IMR-90 (cell line): Measurements from ENCODE around the gene INTS11. TPM values are rescaled to one million over a fixed set of nuclear protein-coding genes. Genes with fewer than 3 reads are reported as not detected.
A peak's percentile ranks its signal among the peaks of the same experiment; 100 is the strongest.

Experiments
- ATAC-seq: fragments of 200-7000 bp; cut with Tn5 transposase; 2 replicates; pipeline ENCODE4 v1.9.1; 2020; ENCODE audit warnings: low read depth, mild to moderate bottlenecking, moderate library complexity
- BruUV-seq: library from RNA; stranded (reverse); fragments of 400-500 nt; replicated peaks from 2 replicates; lab custom pipeline; 2021; lab: Mats Ljungman, UMichigan
- CTCF ChIA-PET: fragments of 300-600 bp; formaldehyde crosslinking; extraction: SDS; loops from one replicate; lab custom pipeline; 2021; ENCODE audit warnings: antibody characterized with exemption; lab: Yijun Ruan, JAX
- POLR2A ChIA-PET: fragments of 300-600 bp; sonication (Branson Sonifier 250); formaldehyde crosslinking; loops from one replicate; lab custom pipeline; 2022; ENCODE audit warnings: antibody characterized with exemption; ENCODE audit not compliant: unreplicated experiment; lab: Charles Lee
- DNase-seq: peaks from one replicate; pipeline ENCODE4 v3.0.0; 2013
- H2AFZ ChIP-seq: replicated peaks from 2 replicates; pipeline ENCODE3; 2013; ENCODE audit warnings: low read length, mild to moderate bottlenecking; ENCODE audit not compliant: poor library complexity
- H2AK5ac ChIP-seq: 2 replicates; pipeline ENCODE4 v1.6.1; 2013; ENCODE audit warnings: low read depth, low read length, inconsistent platforms
- H2AK9ac ChIP-seq: replicated peaks from 2 replicates; pipeline ENCODE3; 2013; ENCODE audit warnings: mild to moderate bottlenecking, low read depth, low read length, moderate library complexity; ENCODE audit not compliant: poor library complexity
- H2BK120ac ChIP-seq: 2 replicates; pipeline ENCODE4 v1.6.1; 2013; ENCODE audit warnings: low read depth, low read length, inconsistent platforms
- H2BK15ac ChIP-seq: 3 replicates; pipeline ENCODE4 v1.6.1; 2013; ENCODE audit warnings: low read depth, low read length, inconsistent platforms
- H2BK20ac ChIP-seq: 2 replicates; pipeline ENCODE4 v1.6.1; 2013; ENCODE audit warnings: low read depth, mild to moderate bottlenecking, inconsistent platforms, low read length, moderate library complexity
- H2BK5ac ChIP-seq: 2 replicates; pipeline ENCODE4 v1.6.1; 2013; ENCODE audit warnings: mild to moderate bottlenecking, low read depth, low read length, inconsistent platforms; ENCODE audit not compliant: poor library complexity, severe bottlenecking
- H3K14ac ChIP-seq: replicated peaks from 2 replicates; pipeline ENCODE4 v1.6.1; 2013; ENCODE audit warnings: low read depth, low read length, inconsistent platforms
- H3K18ac ChIP-seq: 2 replicates; pipeline ENCODE4 v1.6.1; 2013; ENCODE audit warnings: low read depth, low read length, control low read depth
- H3K23ac ChIP-seq: 2 replicates; pipeline ENCODE4 v1.6.1; 2013; ENCODE audit warnings: low read depth, low read length, inconsistent platforms
- H3K27ac ChIP-seq: 2 replicates; pipeline ENCODE4 v1.5.1; 2013; ENCODE audit warnings: mild to moderate bottlenecking, control low read depth, low read length; ENCODE audit not compliant: insufficient read depth
- H3K27me3 ChIP-seq: 2 replicates; pipeline ENCODE4 v1.6.1; 2013; ENCODE audit warnings: low read length; ENCODE audit not compliant: control insufficient read depth, insufficient read depth
- H3K36me3 ChIP-seq: 2 replicates; pipeline ENCODE4 v1.6.1; 2013; ENCODE audit warnings: low read length, mixed read lengths; ENCODE audit not compliant: control insufficient read depth, insufficient read depth
- H3K4ac ChIP-seq: 2 replicates; pipeline ENCODE4 v1.6.1; 2013; ENCODE audit warnings: low read depth, low read length, inconsistent platforms
- H3K4me1 ChIP-seq: 2 replicates; pipeline ENCODE4 v1.6.1; 2013; ENCODE audit warnings: low read length, mixed read lengths; ENCODE audit not compliant: control insufficient read depth, insufficient read depth
- H3K4me2 ChIP-seq: 2 replicates; pipeline ENCODE4 v1.6.1; 2013; ENCODE audit warnings: low read depth, mild to moderate bottlenecking, control low read depth, low read length, moderate library complexity
- H3K4me3 ChIP-seq: 2 replicates; pipeline ENCODE4 v1.5.1; 2013; ENCODE audit warnings: low read depth, mild to moderate bottlenecking, control low read depth, low read length, moderate library complexity; ENCODE audit not compliant: insufficient read depth
- H3K56ac ChIP-seq: 2 replicates; pipeline ENCODE4 v1.6.1; 2013; ENCODE audit warnings: low read length, inconsistent platforms; ENCODE audit not compliant: insufficient read depth; ENCODE audit errors: extremely low read depth
- H3K79me1 ChIP-seq, 2 experiments: 2 replicates each; pipeline ENCODE4 v1.6.1; 2013; ENCODE audit warnings: low read length in 2 of 2, inconsistent platforms in 1 of 2, low read depth in 1 of 2
- H3K9ac ChIP-seq: 2 replicates; pipeline ENCODE4 v1.6.1; 2013; ENCODE audit warnings: low read depth, low read length, control low read depth
- H3K9me1 ChIP-seq: 2 replicates; pipeline ENCODE4 v1.6.1; 2013; ENCODE audit warnings: low read length, inconsistent platforms; ENCODE audit not compliant: insufficient read depth
- H3K9me3 ChIP-seq: 2 replicates; pipeline ENCODE4 v1.6.1; 2013; ENCODE audit warnings: low read length; ENCODE audit not compliant: control insufficient read depth, insufficient read depth
- H4K20me1 ChIP-seq: 2 replicates; pipeline ENCODE4 v1.6.1; 2013; ENCODE audit warnings: low read length, inconsistent platforms; ENCODE audit not compliant: insufficient read depth
- H4K5ac ChIP-seq: 2 replicates; pipeline ENCODE4 v1.6.1; 2013; ENCODE audit warnings: mild to moderate bottlenecking, low read depth, low read length, control low read depth
- H4K8ac ChIP-seq, 2 experiments: 2 replicates each; pipeline ENCODE4 v1.6.1; 2013; ENCODE audit warnings: low read depth in 2 of 2, low read length in 2 of 2, control low read depth in 1 of 2, inconsistent platforms in 1 of 2
- H4K91ac ChIP-seq: 2 replicates; pipeline ENCODE4 v1.6.1; 2013; ENCODE audit warnings: low read depth, low read length, inconsistent platforms; ENCODE audit not compliant: insufficient read depth
- BHLHE40 ChIP-seq: fragments of 150-350 bp; IDR thresholded peaks from 2 replicates; pipeline ENCODE4 v1.6.1; 2016; ENCODE audit warnings: mild to moderate bottlenecking, low read depth, low read length
- CEBPB ChIP-seq: IDR thresholded peaks from 2 replicates; pipeline ENCODE4 v1.6.1; 2012; ENCODE audit warnings: low read depth, low read length, improper control_type of control experiment
- CHD1 ChIP-seq: IDR thresholded peaks from 2 replicates; pipeline ENCODE4 v1.6.1; 2012; ENCODE audit warnings: low read depth, low read length, improper control_type of control experiment
- ELK1 ChIP-seq: fragments of 150-350 bp; IDR thresholded peaks from 2 replicates; pipeline ENCODE4 v1.6.1; 2016; ENCODE audit warnings: low read depth, mild to moderate bottlenecking, low read length, moderate library complexity, borderline replicate concordance
- FOS ChIP-seq: fragments of 150-350 bp; IDR thresholded peaks from 2 replicates; pipeline ENCODE4 v1.6.1; 2016; ENCODE audit warnings: low read depth, low read length
- MAFK ChIP-seq: IDR thresholded peaks from 2 replicates; pipeline ENCODE4 v1.6.1; 2012; ENCODE audit warnings: low read depth, low read length, improper control_type of control experiment
- MAZ ChIP-seq: IDR thresholded peaks from 2 replicates; pipeline ENCODE4 v1.6.1; 2012; ENCODE audit warnings: low read depth, mild to moderate bottlenecking, low read length, improper control_type of control experiment, moderate library complexity, borderline replicate concordance
- MXI1 ChIP-seq: IDR thresholded peaks from 2 replicates; pipeline ENCODE4 v1.6.1; 2012; ENCODE audit warnings: low read depth, mild to moderate bottlenecking, low read length, moderate library complexity, borderline replicate concordance
- NFE2L2 ChIP-seq: fragments of 150-350 bp; IDR thresholded peaks from 2 replicates; pipeline ENCODE4 v1.6.1; 2016; ENCODE audit warnings: low read depth, mild to moderate bottlenecking, low read length
- POLR2A ChIP-seq: IDR thresholded peaks from 2 replicates; pipeline ENCODE4 v1.6.1; 2012; ENCODE audit warnings: mild to moderate bottlenecking, low read depth, low read length
- RAD21 ChIP-seq: IDR thresholded peaks from 2 replicates; pipeline ENCODE4 v1.6.1; 2012; ENCODE audit warnings: low read length, improper control_type of control experiment
- RCOR1 ChIP-seq: IDR thresholded peaks from 2 replicates; pipeline ENCODE4 v1.6.1; 2012; ENCODE audit warnings: mild to moderate bottlenecking, low read length, improper control_type of control experiment; ENCODE audit not compliant: insufficient replicate concordance
- RFX5 ChIP-seq: IDR thresholded peaks from 2 replicates; pipeline ENCODE4 v1.8.0; 2012; ENCODE audit warnings: low read depth, mild to moderate bottlenecking, low read length, moderate library complexity
- SMC3 ChIP-seq: fragments of 150-350 bp; IDR thresholded peaks from 2 replicates; pipeline ENCODE4 v1.6.1; 2016; ENCODE audit warnings: low read depth, mild to moderate bottlenecking, antibody characterized with exemption, low read length, moderate library complexity
- USF2 ChIP-seq: fragments of 150-350 bp; IDR thresholded peaks from 2 replicates; pipeline ENCODE4 v1.6.1; 2017; ENCODE audit warnings: mild to moderate bottlenecking, antibody characterized with exemption, low read length, low read depth
- WGBS, 2 experiments: methylation state at CpG; one replicate each; pipeline versions ENCODE4 v1.1.5 to v1.1.7; 2013; ENCODE audit warnings: missing lambda C conversion rate in 2 of 2; ENCODE audit not compliant: insufficient read length in 1 of 2; ENCODE audit errors: extremely low coverage in 2 of 2; 5-methylcytosine and 5-hydroxymethylcytosine counted together
- dilution Hi-C: fragments of 300-500 bp; cut with HindIII; formaldehyde crosslinking; loops from one replicate; pipeline ENCODE4 v1.14.3; 2018; ENCODE audit warnings: low sequenced_read_pairs; ENCODE audit not compliant: unreplicated experiment
- in situ Hi-C: fragments of 300-500 bp; cut with MboI; formaldehyde crosslinking; loops from 3 replicates; pipeline ENCODE4 v1.14.3; 2019; ENCODE audit warnings: low sequenced_read_pairs, inconsistent platforms, mixed read lengths
- intact Hi-C: fragments of 100-400 bp; cut with micrococcal nuclease; formaldehyde crosslinking; loops from 2 replicates; pipeline ENCODE4 v1.10.0; 2022
- polyA plus RNA-seq, 3 experiments: library from polyadenylated mRNA; depleted of rRNA; stranded (reverse); fragments of >200 nt; gene quantifications; 2 replicates each; pipeline ENCODE4 v1.2.3, GENCODE V29; 2012; ENCODE audit warnings: low replicate concordance in 1 of 3
- total RNA-seq: library from RNA; depleted of rRNA; stranded (reverse); fragments of >200 nt; gene quantifications from 2 replicates; pipeline ENCODE4 v1.2.3, GENCODE V29; 2012

Gene INTS11
- total and polyA plus RNA-seq, 2 of the 4 experiments (the other 2 are of a cell fraction) = 56.1 to 123 TPM

- Histone ChIP-seq H3K27me3 (no peaks in the 10 kb centered on the region), H4K5ac (peak overlapping the region; percentile 86), H3K23ac (peak overlapping the region; percentile 92), H3K18ac (peak overlapping the region; percentile 71), H4K20me1 (peaks cover 26% of the 10 kb centered on the region), H3K9ac (peak overlapping the region; percentile 65), H3K56ac (peak overlapping the region; percentile 87), H3K79me1 (peaks cover 4 to 17% of the 10 kb centered on the region in 2 experiments; a peak in 3 of 4 replicates), H3K9me3 (no peaks in the 10 kb centered on the region), H3K9me1 (peaks cover 13% of the 10 kb centered on the region), H3K4me3 (no peak overlapping the region), H3K4ac (peak overlapping the region; percentile 99), H2BK15ac (peak overlapping the region; percentile 90; the same call in 2 of the 3 replicates), H2BK5ac (peak overlapping the region; percentile 96), H2AK5ac (peak overlapping the region; percentile 99), H3K27ac (peak overlapping the region; percentile 96), H4K91ac (peak overlapping the region; percentile 98), H2AFZ (peak overlapping the region; percentile 85), H3K4me2 (peak overlapping the region; percentile 38), H2BK20ac (peak overlapping the region; percentile 96), H2BK120ac (peak overlapping the region; percentile 99), H3K4me1 (peaks cover 33% of the 10 kb centered on the region), H3K36me3 (peaks cover 10% of the 10 kb centered on the region; the same call in 1 of the 2 replicates), H4K8ac (peak overlapping the region; percentile 92), H3K14ac (peak overlapping the region; percentile 95), H2AK9ac (peak overlapping the region; percentile 100)
- ChIA-PET POLR2A (interaction anchor here (0.6 to 1.0 kb wide), 2 partner anchors 11 to 16 kb away, joined by 3 read pairs; partner anchors contain the start of gene AURKAIP1), CTCF (no interaction called here)
- BruUV-seq = no TSS peak
- intact Hi-C loops = loop anchor here (2.0 to 5.0 kb wide), 2 partner anchors 14 to 52 kb away; partner anchors contain the start of genes ACAP3 and PUSL1
- in situ Hi-C loops = no loop called here
- TF ChIP-seq ELK1 (no peak), POLR2A (no peak), USF2 (no peak), MAFK (no peak), RAD21 (no peak), SMC3 (no peak), FOS (no peak), BHLHE40 (no peak), MAZ (no peak), RFX5 (no peak), MXI1 (no peak), RCOR1 (no peak), CEBPB (no peak), CHD1 (no peak), NFE2L2 (no peak)
- dilution Hi-C loops = no loop called here
- WGBS, 2 experiments = no CpG with 5 or more reads among the region's 6 CpGs
- DNase-seq (peak; percentile 83), ATAC-seq (peak; percentile 25)
These were observed 34.8 kb upstream of the INTS11 start for GRCh38 chr1:1359308-1359663.
